ENCODE measurements around the gene TLL2. TPM values are rescaled to one million over a fixed set of nuclear protein-coding genes. Genes with fewer than 3 reads are reported as not detected.

Gene TLL2
- total and polyA plus RNA-seq, 9 of the 15 experiments (the other 6 are each of a cell fraction or from before 2014, with no cell fraction given), result 0.09 TPM; not detected in 8

GRCh38 chr10:96395931-96396877 is 117.5 kb downstream of the TLL2 start (continued):
- TF ChIP-seq AFF1 (IDR thresholded peaks at IDR 0.05; ENCODE audit: low read depth in 1 of 2, partially characterized antibody in 2 of 2) (no peak), MXI1 (IDR thresholded peaks at IDR 0.05; ENCODE audit: low read depth, low read length) (no peak), CXXC5 (CRISPR knock-in tag; IDR thresholded peaks at IDR 0.05) (no peak), DEAF1 (CRISPR knock-in tag; IDR thresholded peaks at IDR 0.05) (no peak), MCM7 (IDR thresholded peaks at IDR 0.05) (no peak), ZBTB34 (CRISPR knock-in tag; IDR thresholded peaks at IDR 0.05) (no peak), OTX1 (CRISPR knock-in tag; IDR thresholded peaks at IDR 0.05) (no peak), PKNOX1 (IDR thresholded peaks at IDR 0.05) (no peak), MAZ (CRISPR knock-in tag; conservative IDR thresholded peaks at IDR 0.05 in 1 of 2, IDR thresholded peaks at IDR 0.05 in 1 of 2) (0 out of 4 replicates have a peak, but pooled peaks of 1 of the 2 experiments have one; percentile 31), HMGN3 (IDR thresholded peaks at IDR 0.05; ENCODE audit: borderline replicate concordance, extremely low read depth, insufficient read length, low read depth, low read length) (no peak), ZBTB9 (CRISPR knock-in tag; IDR thresholded peaks at IDR 0.05) (no peak), PTTG1 (tag; IDR thresholded peaks at IDR 0.05; ENCODE audit: low read depth) (no peak), NONO (IDR thresholded peaks at IDR 0.05; ENCODE audit: low read depth in 2 of 2, low read length in 1 of 2) (no peak), NEUROD1 (IDR thresholded peaks at IDR 0.05; ENCODE audit: borderline replicate concordance, low read depth, low read length, partially characterized antibody) (no peak), MBD2 (IDR thresholded peaks at IDR 0.05; ENCODE audit: borderline replicate concordance, low read depth) (no peak)

Data from K562 (cell line).